Liver (tissue), 3 donors: Measurements from ENCODE around the gene ZDHHC18.

Experiments
- EGR1 ChIP-seq, 2 donors: IDR thresholded peaks; 2 replicates each; pipeline ENCODE4 v1.6.1; 2016 to 2018; ENCODE audit warnings: antibody characterized with exemption in 2 of 2, low read depth in 2 of 2
- RAD21 ChIP-seq, 2 donors: IDR thresholded peaks; 2 replicates each; pipeline ENCODE4 v1.6.1; 2016; ENCODE audit warnings: antibody characterized with exemption in 2 of 2, mild to moderate bottlenecking in 2 of 2
- SP1 ChIP-seq: IDR thresholded peaks from 2 replicates; pipeline ENCODE4 v1.6.1; 2018; ENCODE audit warnings: antibody characterized with exemption, mild to moderate bottlenecking
- TAF1 ChIP-seq: conservative IDR thresholded peaks from 2 replicates; pipeline ENCODE4 v1.6.1; 2016; ENCODE audit warnings: antibody characterized with exemption, mild to moderate bottlenecking
- YY1 ChIP-seq: IDR thresholded peaks from 2 replicates; pipeline ENCODE4 v1.6.1; 2016; ENCODE audit warnings: antibody characterized with exemption, mild to moderate bottlenecking
- TF ChIP-seq, protein P1 (sequence below): fragments of 150-350 bp; IDR thresholded peaks from 2 replicates; pipeline ENCODE4 v1.5.1; 2017; ENCODE audit warnings: improper control_type of control experiment, low read depth, low read length; ENCODE audit not compliant: missing input control
- TF ChIP-seq, protein P2 (sequence below): IDR thresholded peaks from 2 replicates; pipeline ENCODE4 v1.6.1; 2016; ENCODE audit warnings: antibody characterized with exemption
- TF ChIP-seq, protein P3 (sequence below): IDR thresholded peaks from 2 replicates; pipeline ENCODE4 v1.6.1; 2016; ENCODE audit warnings: antibody characterized with exemption, mild to moderate bottlenecking
- donor health status: healthy.
- donor health status: healthy.

DNA sequence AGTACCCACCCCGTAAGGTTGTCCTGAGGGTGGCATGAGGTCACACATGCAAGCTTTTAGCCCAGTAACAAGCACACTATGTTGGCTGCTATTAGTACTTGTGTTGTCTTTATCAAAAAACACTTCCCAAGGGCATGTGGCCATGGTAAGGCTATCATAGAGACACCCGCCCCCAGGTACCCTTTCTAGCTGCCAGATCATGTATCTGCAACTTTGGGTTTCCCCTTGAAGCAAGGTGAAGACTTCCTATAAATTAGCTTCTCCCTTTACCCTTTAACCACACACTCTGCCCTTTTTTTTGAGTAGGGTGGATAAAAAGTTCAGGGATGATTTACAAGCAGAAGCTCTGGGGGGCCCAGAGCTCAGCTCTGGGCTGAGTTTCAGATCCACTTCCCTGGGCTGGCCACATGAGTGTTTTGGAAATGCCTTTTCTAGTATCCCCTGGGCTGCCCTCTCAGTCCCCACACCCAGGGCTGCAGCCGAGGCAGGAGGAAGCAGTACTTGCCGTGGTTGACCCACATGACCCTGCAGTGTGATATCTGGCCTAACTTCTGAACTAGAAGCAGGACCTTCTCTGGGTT is 2.0 kb downstream of the ZDHHC18 start:
- TF ChIP-seq, protein P1, sequence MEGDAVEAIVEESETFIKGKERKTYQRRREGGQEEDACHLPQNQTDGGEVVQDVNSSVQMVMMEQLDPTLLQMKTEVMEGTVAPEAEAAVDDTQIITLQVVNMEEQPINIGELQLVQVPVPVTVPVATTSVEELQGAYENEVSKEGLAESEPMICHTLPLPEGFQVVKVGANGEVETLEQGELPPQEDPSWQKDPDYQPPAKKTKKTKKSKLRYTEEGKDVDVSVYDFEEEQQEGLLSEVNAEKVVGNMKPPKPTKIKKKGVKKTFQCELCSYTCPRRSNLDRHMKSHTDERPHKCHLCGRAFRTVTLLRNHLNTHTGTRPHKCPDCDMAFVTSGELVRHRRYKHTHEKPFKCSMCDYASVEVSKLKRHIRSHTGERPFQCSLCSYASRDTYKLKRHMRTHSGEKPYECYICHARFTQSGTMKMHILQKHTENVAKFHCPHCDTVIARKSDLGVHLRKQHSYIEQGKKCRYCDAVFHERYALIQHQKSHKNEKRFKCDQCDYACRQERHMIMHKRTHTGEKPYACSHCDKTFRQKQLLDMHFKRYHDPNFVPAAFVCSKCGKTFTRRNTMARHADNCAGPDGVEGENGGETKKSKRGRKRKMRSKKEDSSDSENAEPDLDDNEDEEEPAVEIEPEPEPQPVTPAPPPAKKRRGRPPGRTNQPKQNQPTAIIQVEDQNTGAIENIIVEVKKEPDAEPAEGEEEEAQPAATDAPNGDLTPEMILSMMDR, result no peak
- TF ChIP-seq TAF1 (no peak), RAD21 (IDR thresholded peaks at IDR 0.05) (no peak), YY1 (no peak), SP1 (no peak), EGR1 (IDR thresholded peaks at IDR 0.05; ENCODE audit: low read depth in 2 of 2) (no peak)
- TF ChIP-seq, protein P2, sequence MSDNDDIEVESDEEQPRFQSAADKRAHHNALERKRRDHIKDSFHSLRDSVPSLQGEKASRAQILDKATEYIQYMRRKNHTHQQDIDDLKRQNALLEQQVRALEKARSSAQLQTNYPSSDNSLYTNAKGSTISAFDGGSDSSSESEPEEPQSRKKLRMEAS, result no peak
- TF ChIP-seq, protein P3, sequence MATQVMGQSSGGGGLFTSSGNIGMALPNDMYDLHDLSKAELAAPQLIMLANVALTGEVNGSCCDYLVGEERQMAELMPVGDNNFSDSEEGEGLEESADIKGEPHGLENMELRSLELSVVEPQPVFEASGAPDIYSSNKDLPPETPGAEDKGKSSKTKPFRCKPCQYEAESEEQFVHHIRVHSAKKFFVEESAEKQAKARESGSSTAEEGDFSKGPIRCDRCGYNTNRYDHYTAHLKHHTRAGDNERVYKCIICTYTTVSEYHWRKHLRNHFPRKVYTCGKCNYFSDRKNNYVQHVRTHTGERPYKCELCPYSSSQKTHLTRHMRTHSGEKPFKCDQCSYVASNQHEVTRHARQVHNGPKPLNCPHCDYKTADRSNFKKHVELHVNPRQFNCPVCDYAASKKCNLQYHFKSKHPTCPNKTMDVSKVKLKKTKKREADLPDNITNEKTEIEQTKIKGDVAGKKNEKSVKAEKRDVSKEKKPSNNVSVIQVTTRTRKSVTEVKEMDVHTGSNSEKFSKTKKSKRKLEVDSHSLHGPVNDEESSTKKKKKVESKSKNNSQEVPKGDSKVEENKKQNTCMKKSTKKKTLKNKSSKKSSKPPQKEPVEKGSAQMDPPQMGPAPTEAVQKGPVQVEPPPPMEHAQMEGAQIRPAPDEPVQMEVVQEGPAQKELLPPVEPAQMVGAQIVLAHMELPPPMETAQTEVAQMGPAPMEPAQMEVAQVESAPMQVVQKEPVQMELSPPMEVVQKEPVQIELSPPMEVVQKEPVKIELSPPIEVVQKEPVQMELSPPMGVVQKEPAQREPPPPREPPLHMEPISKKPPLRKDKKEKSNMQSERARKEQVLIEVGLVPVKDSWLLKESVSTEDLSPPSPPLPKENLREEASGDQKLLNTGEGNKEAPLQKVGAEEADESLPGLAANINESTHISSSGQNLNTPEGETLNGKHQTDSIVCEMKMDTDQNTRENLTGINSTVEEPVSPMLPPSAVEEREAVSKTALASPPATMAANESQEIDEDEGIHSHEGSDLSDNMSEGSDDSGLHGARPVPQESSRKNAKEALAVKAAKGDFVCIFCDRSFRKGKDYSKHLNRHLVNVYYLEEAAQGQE, result no peak
